PC-9 (cell line): ENCODE data around the gene LYPLAL1. TPM values are rescaled to one million over a fixed set of nuclear protein-coding genes. Genes with fewer than 3 reads are reported as not detected.

ENCODE experiments used
- BruUV-seq: library from RNA; stranded (reverse); fragments of 400-500 nt; replicated peaks from 2 replicates; lab custom pipeline; 2021; lab: Mats Ljungman, UMichigan
- CTCF ChIA-PET: fragments of 300-600 bp; sonication (Branson Sonifier 250); formaldehyde crosslinking; loops from one replicate; lab custom pipeline; 2022; ENCODE audit warnings: antibody characterized with exemption; lab: Charles Lee
- POLR2A ChIA-PET: fragments of 300-600 bp; sonication (Branson Sonifier 250); formaldehyde crosslinking; loops from one replicate; lab custom pipeline; 2022; ENCODE audit warnings: antibody characterized with exemption; ENCODE audit not compliant: unreplicated experiment; lab: Charles Lee
- DNase-seq, 2 experiments: peaks; one replicate each; pipeline versions ENCODE4 v3.0.0 to v3.0.0-alpha.2; 2015 to 2022; ENCODE audit warnings: mixed read lengths in 1 of 2
- H2AFZ ChIP-seq: fragments of 200-600 bp; sonication (generic); 2 replicates; pipeline ENCODE4 v1.8.1; 2017; ENCODE audit warnings: antibody characterized with exemption
- H3F3A ChIP-seq: fragments of 200-600 bp; sonication (generic); 2 replicates; pipeline ENCODE4 v1.8.1; 2017; ENCODE audit warnings: antibody characterized with exemption, mild to moderate bottlenecking, low read depth; ENCODE audit not compliant: insufficient read depth
- H3K27ac ChIP-seq: fragments of 200-600 bp; sonication (generic); 2 replicates; pipeline ENCODE4 v1.6.1; 2016; ENCODE audit warnings: mixed run types
- H3K27me3 ChIP-seq: fragments of 200-600 bp; sonication (generic); 2 replicates; pipeline ENCODE4 v1.6.1; 2016; ENCODE audit warnings: low read depth, mixed run types; ENCODE audit not compliant: insufficient read depth
- H3K36me3 ChIP-seq: fragments of 200-600 bp; sonication (generic); 2 replicates; pipeline ENCODE4 v1.6.1; 2016; ENCODE audit warnings: low read depth, mixed run types
- H3K4me1 ChIP-seq: fragments of 200-600 bp; sonication (generic); replicated peaks from 2 replicates; pipeline ENCODE4 v1.6.1; 2016; ENCODE audit warnings: mixed run types; ENCODE audit not compliant: insufficient read depth
- H3K4me2 ChIP-seq: fragments of 200-600 bp; sonication (generic); 2 replicates; pipeline ENCODE4 v1.6.1; 2017; ENCODE audit warnings: mixed run types
- H3K4me3 ChIP-seq: fragments of 200-600 bp; sonication (generic); 2 replicates; pipeline ENCODE4 v1.6.1; 2016; ENCODE audit warnings: mixed run types
- H3K79me2 ChIP-seq: fragments of 200-600 bp; sonication (generic); 2 replicates; pipeline ENCODE4 v1.6.1; 2017; ENCODE audit warnings: low read depth, mixed run types
- H3K9me2 ChIP-seq: fragments of 200-600 bp; sonication (generic); 2 replicates; pipeline ENCODE4 v1.8.1; 2017; ENCODE audit warnings: mild to moderate bottlenecking; ENCODE audit not compliant: insufficient read depth
- H3K9me3 ChIP-seq: fragments of 200-600 bp; sonication (generic); 2 replicates; pipeline ENCODE4 v1.8.1; 2016; ENCODE audit warnings: low read depth; ENCODE audit not compliant: insufficient read depth
- H4K20me1 ChIP-seq: fragments of 200-600 bp; sonication (generic); 2 replicates; pipeline ENCODE4 v1.8.1; 2017; ENCODE audit not compliant: insufficient read depth
- CTCF ChIP-seq: fragments of 200-600 bp; sonication (generic); conservative IDR thresholded peaks from 2 replicates; pipeline ENCODE4 v1.6.1; 2017; ENCODE audit warnings: mixed run types, antibody characterized with exemption, mild to moderate bottlenecking, moderate library complexity
- EZH2 ChIP-seq: fragments of 200-600 bp; sonication (generic); IDR thresholded peaks from 2 replicates; pipeline ENCODE4 v1.8.0; 2017; ENCODE audit warnings: antibody characterized with exemption, low read depth
- intact Hi-C: fragments of 100-400 bp; cut with micrococcal nuclease; formaldehyde crosslinking; loops from one replicate; pipeline ENCODE4 v1.10.0; 2022; ENCODE audit not compliant: unreplicated experiment
- total RNA-seq: library from RNA; stranded (reverse); gene quantifications from 2 replicates; pipeline ENCODE4 v1.2.3, GENCODE V29; 2021

Gene LYPLAL1
- total RNA-seq, 1 experiment from 2014 or later, result 57.0 TPM

DNA sequence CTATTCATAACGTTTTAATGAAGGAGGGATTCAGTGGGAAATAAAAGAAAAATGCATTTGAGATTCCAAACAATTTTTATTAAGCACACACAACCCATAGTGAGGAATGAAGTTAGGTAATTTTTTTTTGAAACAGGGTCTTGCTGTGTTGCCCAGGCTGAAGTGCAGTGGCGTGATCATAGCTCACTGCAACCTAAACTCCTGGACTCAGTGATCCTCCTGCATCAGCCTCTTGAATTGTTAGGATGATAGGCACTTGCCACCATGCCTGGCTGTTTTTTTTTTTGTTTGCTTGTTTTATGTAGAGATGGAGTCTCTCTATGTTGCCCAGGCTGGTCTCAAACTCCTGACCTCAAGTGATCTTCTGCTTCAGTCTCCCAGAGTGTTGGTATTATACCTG lies 28.9 kb downstream of the LYPLAL1 start:
- Histone ChIP-seq H3F3A (no peaks in the 10 kb centered on the region), H3K9me3 (no peaks in the 10 kb centered on the region), H3K4me3 (no peak overlapping the region), H3K79me2 (no peaks in the 10 kb centered on the region), H3K9me2 (no peaks in the 10 kb centered on the region), H3K4me2 (no peak overlapping the region), H3K36me3 (no peaks in the 10 kb centered on the region), H3K4me1 (no peaks in the 10 kb centered on the region), H3K27me3 (no peaks in the 10 kb centered on the region), H4K20me1 (no peaks in the 10 kb centered on the region), H3K27ac (no peak overlapping the region), H2AFZ (no peak overlapping the region)
- TF ChIP-seq CTCF (no peak), EZH2 (no peak)
- no peak for DNase-seq
- BruUV-seq, result no TSS peak
- ChIA-PET POLR2A (interaction anchor here (0.6 kb wide), 1 partner anchor 122 kb away, joined by 3 read pairs; no protein-coding TSS in a partner anchor), CTCF (no interaction called here)
- intact Hi-C loops, result no loop called here

GRCh38 chr1:219206350-219206749 lies 32.7 kb downstream of the LYPLAL1 start:
- Histone ChIP-seq H3K27me3 (no peaks in the 10 kb centered on the region), H3K79me2 (no peaks in the 10 kb centered on the region), H3K9me2 (no peaks in the 10 kb centered on the region), H4K20me1 (no peaks in the 10 kb centered on the region), H3K4me2 (no peak overlapping the region), H3K4me3 (no peak overlapping the region), H3K36me3 (no peaks in the 10 kb centered on the region), H3K9me3 (no peaks in the 10 kb centered on the region), H2AFZ (no peak overlapping the region), H3K27ac (no peak overlapping the region), H3K4me1 (no peaks in the 10 kb centered on the region), H3F3A (no peaks in the 10 kb centered on the region)
- intact Hi-C loops, result no loop called here
- CTCF ChIA-PET, result interaction anchor here (0.7 kb wide), 1 partner anchor 254 kb away, joined by 5 read pairs; no protein-coding TSS in a partner anchor
- no peak for DNase-seq
- POLR2A ChIA-PET, result no interaction called here
- TF ChIP-seq CTCF (no peak), EZH2 (no peak)
- BruUV-seq, result no TSS peak

GRCh38 chr1:219209578-219209977 lies 35.9 kb downstream of the LYPLAL1 start:
- ChIA-PET POLR2A (no interaction called here), CTCF (no interaction called here)
- no peaks in the 10 kb centered on the region for H3K27me3 ChIP-seq
- H3K27ac ChIP-seq, result no peak overlapping the region
- no peaks in the 10 kb centered on the region for H3K36me3 ChIP-seq
- no peaks in the 10 kb centered on the region for H3K9me2 ChIP-seq
- no peaks in the 10 kb centered on the region for H3K9me3 ChIP-seq
- no peaks in the 10 kb centered on the region for H3K4me1 ChIP-seq
- intact Hi-C loops, result no loop called here
- no peak overlapping the region for H3K4me2 ChIP-seq
- BruUV-seq, result no TSS peak
- TF ChIP-seq CTCF (no peak), EZH2 (no peak)
- no peaks in the 10 kb centered on the region for H3K79me2 ChIP-seq
- no peaks in the 10 kb centered on the region for H4K20me1 ChIP-seq
- no peak for DNase-seq
- H2AFZ ChIP-seq, result no peak overlapping the region
- no peak overlapping the region for H3K4me3 ChIP-seq
- no peaks in the 10 kb centered on the region for H3F3A ChIP-seq
